ENCODE results near the gene SND1.

The SND1 gene

DNA sequence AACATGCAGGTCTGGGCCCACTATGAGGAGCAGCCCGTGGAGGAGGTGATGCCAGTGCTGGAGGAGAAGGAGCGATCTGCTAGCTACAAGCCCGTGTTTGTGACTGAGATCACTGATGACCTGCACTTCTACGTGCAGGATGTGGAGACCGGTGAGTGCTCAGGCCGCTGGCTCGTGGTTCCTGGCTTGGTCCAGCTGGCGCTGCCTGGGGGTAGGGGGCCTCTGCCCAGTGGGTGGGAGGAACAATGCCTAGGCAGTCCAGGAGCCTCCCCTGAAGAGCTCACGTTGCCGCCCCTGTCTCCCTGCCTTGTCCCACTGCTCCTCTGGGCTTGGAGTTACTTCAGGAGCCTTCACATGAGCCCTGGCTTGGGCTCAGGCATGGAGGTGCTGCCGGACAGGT is 429.4 kb downstream of the SND1 start:
- CTCF ChIA-PET, result no interaction called here

GRCh38 chr7:128081808-128082207 is 429.8 kb downstream of the SND1 start:
- ChIA-PET POLR2A (no interaction called here), CTCF (no interaction called here)
- no peak for TF ChIP-seq CTCF (IDR thresholded peaks at IDR 0.05; ENCODE audit: control extremely low read depth, extremely low read depth, low read depth, missing control alignments)
- DNase-seq (ENCODE audit: extremely low spot score), result no peak

More for the DNA sequence above, 429.4 kb downstream of the SND1 start:
- POLR2A ChIA-PET, result no interaction called here
- DNase-seq (ENCODE audit: extremely low spot score), result no peak
- no peak for TF ChIP-seq CTCF (IDR thresholded peaks at IDR 0.05; ENCODE audit: control extremely low read depth, extremely low read depth, low read depth, missing control alignments)

GRCh38 chr7:128082431-128082830 is 430.4 kb downstream of the SND1 start:
- CTCF ChIA-PET, result interaction anchor here (1.2 kb wide), 1 partner anchor 10 kb away, joined by 3 read pairs; no protein-coding TSS in a partner anchor
- no peak for TF ChIP-seq CTCF (IDR thresholded peaks at IDR 0.05; ENCODE audit: control extremely low read depth, extremely low read depth, low read depth, missing control alignments)
- POLR2A ChIA-PET, result no interaction called here
- DNase-seq (ENCODE audit: extremely low spot score), result no peak

- no peak for DNase-seq (ENCODE audit: extremely low spot score)
- ChIA-PET CTCF (interaction anchor here (1.0 to 3.1 kb wide), 5 partner anchors 9 to 50 kb away, joined by 3 to 11 read pairs (median 3); no protein-coding TSS in a partner anchor), POLR2A (no interaction called here)
- no peak for TF ChIP-seq CTCF (IDR thresholded peaks at IDR 0.05; ENCODE audit: control extremely low read depth, extremely low read depth, low read depth, missing control alignments)
These were observed 433.1 kb downstream of the SND1 start for GRCh38 chr7:128084896-128085608.

- TF ChIP-seq CTCF (IDR thresholded peaks at IDR 0.05; ENCODE audit: control extremely low read depth, extremely low read depth, low read depth, missing control alignments), result no peak
- no peak for DNase-seq (ENCODE audit: extremely low spot score)
- POLR2A ChIA-PET, result no interaction called here
These were observed 438.5 kb downstream of the SND1 start for GRCh38 chr7:128090492-128090891.

DNA sequence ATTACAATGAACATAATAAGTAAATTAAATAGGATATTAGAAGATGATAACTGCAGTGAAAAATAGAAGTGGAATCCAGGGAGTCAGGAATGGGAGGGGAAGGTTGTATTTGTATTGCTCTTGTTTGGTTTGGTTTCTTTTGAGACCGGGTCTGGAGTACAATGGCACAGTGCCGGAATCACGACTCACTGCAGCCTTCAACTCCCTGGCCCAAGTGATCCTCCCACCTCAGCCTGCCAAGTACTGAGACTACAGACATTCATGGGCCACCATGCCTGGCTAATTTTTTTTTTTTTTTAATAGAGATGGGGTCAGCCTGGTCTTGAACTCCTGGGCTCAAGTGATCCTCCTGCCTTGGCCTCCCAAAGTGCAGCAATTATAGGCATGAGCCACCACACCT is 439.1 kb downstream of the SND1 start:
- DNase-seq (ENCODE audit: extremely low spot score), result no peak
- ChIA-PET POLR2A (no interaction called here), CTCF (interaction anchor here (1.2 to 1.4 kb wide), 2 partner anchors 7 to 118 kb away, joined by 3 read pairs; no protein-coding TSS in a partner anchor)
- TF ChIP-seq CTCF (IDR thresholded peaks at IDR 0.05; ENCODE audit: control extremely low read depth, extremely low read depth, low read depth, missing control alignments), result no peak

More at GRCh38 chr7:128090492-128090891, 438.5 kb downstream of the SND1 start:
- CTCF ChIA-PET, result interaction anchor here (1.2 to 1.5 kb wide), 3 partner anchors 8 to 56 kb away, joined by 3 read pairs; no protein-coding TSS in a partner anchor
